ENCODE measurements around the gene MITD1. TPM values are rescaled to one million over a fixed set of nuclear protein-coding genes. Genes with fewer than 3 reads are reported as not detected.
A peak's percentile ranks its signal among the peaks of the same experiment; 100 is the strongest.

Gene MITD1
- total and polyA plus RNA-seq, 2 of the 13 experiments (the other 11 are each of a cell fraction or from before 2014, with no cell fraction given) = 17.8 to 43.7 TPM

DNA sequence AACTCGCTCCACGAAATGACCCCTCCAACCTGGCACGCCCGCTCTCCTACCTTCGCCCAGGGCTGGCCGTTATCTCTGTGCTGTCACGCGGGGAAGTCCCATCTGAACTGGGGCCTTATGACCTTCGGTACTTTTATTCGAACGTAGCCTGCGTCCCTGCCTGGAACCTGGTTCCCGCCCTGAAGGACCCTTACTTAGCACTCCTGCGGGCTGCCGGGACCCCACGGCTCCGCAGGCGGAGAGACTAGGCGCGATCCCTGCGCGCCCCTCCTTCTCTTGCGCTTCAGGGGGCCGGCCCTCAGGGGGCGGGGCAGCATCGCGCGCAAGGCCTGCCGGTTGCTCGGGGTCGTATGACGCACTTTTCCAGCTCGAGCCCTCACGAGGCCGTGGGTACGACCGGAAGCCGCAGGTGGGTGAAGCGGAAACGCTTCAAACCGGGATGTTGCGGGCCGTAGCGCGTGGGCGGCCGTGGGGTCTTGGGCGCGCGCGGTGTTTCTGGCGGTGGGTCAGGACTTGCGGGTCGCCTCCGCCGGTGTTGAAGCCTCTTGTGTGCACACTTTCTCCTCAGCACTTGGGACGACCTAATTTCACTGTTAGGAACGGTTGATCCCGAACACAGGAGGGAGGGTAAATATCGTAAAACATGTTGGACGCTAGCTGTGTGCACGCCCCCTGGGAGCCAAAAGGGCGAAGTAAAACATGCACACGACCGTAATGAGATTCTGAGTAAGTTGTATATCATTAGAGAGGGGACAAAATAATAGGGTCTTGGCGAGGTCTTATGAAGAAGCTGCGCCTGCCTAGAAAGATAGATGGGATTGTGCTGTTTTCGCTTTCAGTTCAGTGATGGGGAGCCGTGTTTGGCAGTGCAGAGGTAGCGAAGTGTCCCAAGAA, 26.0 kb downstream of the MITD1 start, which contains the start of the genes LIPT1 and TSGA10 (continued):
- peak; percentile 81; the same call in 1 of the 2 replicates for TF ChIP-seq ZNF253 (CRISPR knock-in tag; IDR thresholded peaks at IDR 0.05; ENCODE audit: borderline replicate concordance)
- TF ChIP-seq ELF3 (CRISPR knock-in tag; IDR thresholded peaks at IDR 0.05) = peak; percentile 95
- TF ChIP-seq CREB1 (IDR thresholded peaks at IDR 0.05) = peak; percentile 84
- TF ChIP-seq CREB1 (CRISPR knock-in tag; IDR thresholded peaks at IDR 0.05) = peak; percentile 92
- peak; percentile 94 for TF ChIP-seq SMAD3 (CRISPR knock-in tag; IDR thresholded peaks at IDR 0.05)
- peak; percentile 35; the same call in 1 of the 2 replicates for TF ChIP-seq TBX3 (IDR thresholded peaks at IDR 0.05; ENCODE audit: borderline replicate concordance)
- TF ChIP-seq GTF2F1 (IDR thresholded peaks at IDR 0.05; ENCODE audit: low read length) = no peak
- TF ChIP-seq ZNF160 (CRISPR knock-in tag; IDR thresholded peaks at IDR 0.05) = peak; percentile 90
- TF ChIP-seq ZBTB8A (CRISPR knock-in tag; IDR thresholded peaks at IDR 0.05; ENCODE audit: borderline replicate concordance, low read depth) = peak; percentile 85; the same call in 1 of the 2 replicates
- peak; percentile 79; the same call in 1 of the 2 replicates for TF ChIP-seq FOXC1 (CRISPR knock-in tag; IDR thresholded peaks at IDR 0.05; ENCODE audit: borderline replicate concordance)
- peak; percentile 97; the same call in 1 of the 2 replicates for TF ChIP-seq ZBTB4 (CRISPR knock-in tag; IDR thresholded peaks at IDR 0.05; ENCODE audit: borderline replicate concordance)
- no peak for TF ChIP-seq ONECUT2 (CRISPR knock-in tag; IDR thresholded peaks at IDR 0.05)
- peak; percentile 98 for TF ChIP-seq ATF7-NPFF (CRISPR knock-in tag; IDR thresholded peaks at IDR 0.05; ENCODE audit: low read depth)
- TF ChIP-seq, protein P1, sequence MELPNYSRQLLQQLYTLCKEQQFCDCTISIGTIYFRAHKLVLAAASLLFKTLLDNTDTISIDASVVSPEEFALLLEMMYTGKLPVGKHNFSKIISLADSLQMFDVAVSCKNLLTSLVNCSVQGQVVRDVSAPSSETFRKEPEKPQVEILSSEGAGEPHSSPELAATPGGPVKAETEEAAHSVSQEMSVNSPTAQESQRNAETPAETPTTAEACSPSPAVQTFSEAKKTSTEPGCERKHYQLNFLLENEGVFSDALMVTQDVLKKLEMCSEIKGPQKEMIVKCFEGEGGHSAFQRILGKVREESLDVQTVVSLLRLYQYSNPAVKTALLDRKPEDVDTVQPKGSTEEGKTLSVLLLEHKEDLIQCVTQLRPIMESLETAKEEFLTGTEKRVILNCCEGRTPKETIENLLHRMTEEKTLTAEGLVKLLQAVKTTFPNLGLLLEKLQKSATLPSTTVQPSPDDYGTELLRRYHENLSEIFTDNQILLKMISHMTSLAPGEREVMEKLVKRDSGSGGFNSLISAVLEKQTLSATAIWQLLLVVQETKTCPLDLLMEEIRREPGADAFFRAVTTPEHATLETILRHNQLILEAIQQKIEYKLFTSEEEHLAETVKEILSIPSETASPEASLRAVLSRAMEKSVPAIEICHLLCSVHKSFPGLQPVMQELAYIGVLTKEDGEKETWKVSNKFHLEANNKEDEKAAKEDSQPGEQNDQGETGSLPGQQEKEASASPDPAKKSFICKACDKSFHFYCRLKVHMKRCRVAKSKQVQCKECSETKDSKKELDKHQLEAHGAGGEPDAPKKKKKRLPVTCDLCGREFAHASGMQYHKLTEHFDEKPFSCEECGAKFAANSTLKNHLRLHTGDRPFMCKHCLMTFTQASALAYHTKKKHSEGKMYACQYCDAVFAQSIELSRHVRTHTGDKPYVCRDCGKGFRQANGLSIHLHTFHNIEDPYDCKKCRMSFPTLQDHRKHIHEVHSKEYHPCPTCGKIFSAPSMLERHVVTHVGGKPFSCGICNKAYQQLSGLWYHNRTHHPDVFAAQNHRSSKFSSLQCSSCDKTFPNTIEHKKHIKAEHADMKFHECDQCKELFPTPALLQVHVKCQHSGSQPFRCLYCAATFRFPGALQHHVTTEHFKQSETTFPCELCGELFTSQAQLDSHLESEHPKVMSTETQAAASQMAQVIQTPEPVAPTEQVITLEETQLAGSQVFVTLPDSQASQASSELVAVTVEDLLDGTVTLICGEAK (IDR thresholded peaks at IDR 0.05) = peak; percentile 59
- TF ChIP-seq, protein P1 (CRISPR knock-in tag; IDR thresholded peaks at IDR 0.05) = peak; percentile 97
- TF ChIP-seq ZNF83 (CRISPR knock-in tag; IDR thresholded peaks at IDR 0.05; ENCODE audit: borderline replicate concordance) = no peak
- TF ChIP-seq BRCA1 (CRISPR knock-in tag; IDR thresholded peaks at IDR 0.05) = peak; percentile 95; the same call in 1 of the 2 replicates
- peak; percentile 98 for TF ChIP-seq ZNF354B (CRISPR knock-in tag; IDR thresholded peaks at IDR 0.05)

Measured in HepG2 (cell line).